Measurements from ENCODE around the gene SLC10A3.

DNA sequence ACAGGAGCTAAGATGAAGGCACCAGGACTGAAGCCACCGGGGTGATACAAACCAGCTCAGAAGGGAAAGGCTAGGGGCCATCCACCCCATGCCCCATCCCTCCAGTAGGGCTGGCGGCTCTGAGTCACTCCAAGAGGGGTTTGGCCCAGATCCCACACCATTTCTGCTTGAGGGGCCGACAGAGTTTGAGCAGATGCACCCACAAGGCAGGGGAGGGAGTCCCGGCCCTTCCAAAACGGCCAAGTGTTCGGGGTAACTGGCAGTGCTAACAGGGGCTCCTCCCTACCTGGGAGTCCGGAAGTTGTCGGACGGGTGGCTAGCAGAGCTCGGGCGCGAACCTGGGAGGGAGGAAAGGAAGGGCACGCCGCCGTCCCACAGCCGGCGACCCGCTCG is 412 bp downstream of the SLC10A3 start:
- no peak for TF ChIP-seq YY1 (IDR thresholded peaks at IDR 0.05; ENCODE audit: low read depth)
- no peak for TF ChIP-seq RAD21 (IDR thresholded peaks at IDR 0.05; ENCODE audit: low read depth)
- no peak for TF ChIP-seq EGR1 (IDR thresholded peaks at IDR 0.05)
- no peak for TF ChIP-seq CEBPB (IDR thresholded peaks at IDR 0.05)
- TF ChIP-seq MAX (IDR thresholded peaks at IDR 0.05), result no peak
- no peak for TF ChIP-seq CREB1 (IDR thresholded peaks at IDR 0.05; ENCODE audit: low read depth)
- no peak for TF ChIP-seq EP300 (IDR thresholded peaks at IDR 0.05; ENCODE audit: borderline replicate concordance)
- no peak for TF ChIP-seq REST (IDR thresholded peaks at IDR 0.05; ENCODE audit: low read depth)
- TF ChIP-seq TAF1 (IDR thresholded peaks at IDR 0.05; ENCODE audit: low read depth), result no peak
- no peak for TF ChIP-seq USF1 (IDR thresholded peaks at IDR 0.05)
- TF ChIP-seq ZBTB7A (IDR thresholded peaks at IDR 0.05; ENCODE audit: low read depth), result no peak
- no peak for TF ChIP-seq FOXM1 (IDR thresholded peaks at IDR 0.05; ENCODE audit: borderline replicate concordance, low read depth)
- TF ChIP-seq NFIC (IDR thresholded peaks at IDR 0.05), result no peak
- TF ChIP-seq TEAD4 (IDR thresholded peaks at IDR 0.05), result no peak

All from Ishikawa (cell line).